Karpas-422 (cell line): ENCODE results near the gene PPP1R9B. TPM values are rescaled to one million over a fixed set of nuclear protein-coding genes. Genes with fewer than 3 reads are reported as not detected.

Source experiments
- DNase-seq: peaks from one replicate; pipeline ENCODE4 v3.0.0-alpha.2; 2015
- H2AFZ ChIP-seq: fragments of 200-600 bp; sonication (generic); 2 replicates; pipeline ENCODE4 v1.6.1; 2014; ENCODE audit warnings: antibody characterized with exemption, low read length, mixed read lengths
- H3K27ac ChIP-seq: fragments of 200-600 bp; sonication (generic); 2 replicates; pipeline ENCODE4 v1.5.1; 2014; ENCODE audit warnings: mild to moderate bottlenecking, low read length, moderate library complexity
- H3K27me3 ChIP-seq: fragments of 200-600 bp; sonication (generic); 2 replicates; pipeline ENCODE4 v1.6.1; 2014; ENCODE audit warnings: low read length, mixed read lengths
- H3K36me3 ChIP-seq: fragments of 200-600 bp; sonication (generic); 2 replicates; pipeline ENCODE4 v1.6.1; 2014; ENCODE audit warnings: low read length, mixed read lengths; ENCODE audit not compliant: insufficient read depth
- H3K4me1 ChIP-seq: fragments of 200-600 bp; sonication (generic); 2 replicates; pipeline ENCODE4 v1.6.1; 2014; ENCODE audit warnings: mild to moderate bottlenecking, low read length, mixed read lengths
- H3K4me2 ChIP-seq: fragments of 200-600 bp; sonication (generic); 2 replicates; pipeline ENCODE4 v1.6.1; 2014; ENCODE audit warnings: low read length, low read depth, mild to moderate bottlenecking; ENCODE audit not compliant: poor library complexity, severe bottlenecking
- H3K4me3 ChIP-seq: fragments of 200-600 bp; sonication (generic); 2 replicates; pipeline ENCODE4 v1.5.1; 2014; ENCODE audit warnings: mild to moderate bottlenecking, antibody characterized with exemption, low read length, mixed read lengths
- H3K79me2 ChIP-seq: fragments of 200-600 bp; sonication (generic); 2 replicates; pipeline ENCODE4 v1.6.1; 2014; ENCODE audit warnings: mild to moderate bottlenecking, low read length, mixed read lengths
- H3K9ac ChIP-seq: fragments of 200-600 bp; sonication (generic); 2 replicates; pipeline ENCODE4 v1.6.0; 2014; ENCODE audit warnings: low read length
- H3K9me2 ChIP-seq: fragments of 200-600 bp; sonication (generic), shearing (Covaris generic); replicated peaks from 2 replicates; pipeline ENCODE4 v1.6.0; 2014; ENCODE audit warnings: mild to moderate bottlenecking, low read length, moderate library complexity; ENCODE audit not compliant: insufficient read depth
- H3K9me3 ChIP-seq: fragments of 300-700, 200-600 bp; sonication (generic); 2 replicates; pipeline ENCODE4 v1.6.1; 2014; ENCODE audit warnings: low read length, mixed read lengths
- H4K20me1 ChIP-seq: fragments of 200-600 bp; sonication (generic); 2 replicates; pipeline ENCODE4 v1.6.1; 2014; ENCODE audit warnings: mild to moderate bottlenecking, antibody characterized with exemption, low read length, low read depth; ENCODE audit not compliant: insufficient read depth
- total RNA-seq: library from RNA; depleted of rRNA; stranded (reverse); fragments of >200 nt; shearing (Covaris generic); gene quantifications from 2 replicates; pipeline ENCODE4 v1.2.3, GENCODE V29; 2014; ENCODE audit warnings: low replicate concordance

PPP1R9B gene
- total RNA-seq, 1 experiment from 2014 or later, result 41.0 TPM

DNA sequence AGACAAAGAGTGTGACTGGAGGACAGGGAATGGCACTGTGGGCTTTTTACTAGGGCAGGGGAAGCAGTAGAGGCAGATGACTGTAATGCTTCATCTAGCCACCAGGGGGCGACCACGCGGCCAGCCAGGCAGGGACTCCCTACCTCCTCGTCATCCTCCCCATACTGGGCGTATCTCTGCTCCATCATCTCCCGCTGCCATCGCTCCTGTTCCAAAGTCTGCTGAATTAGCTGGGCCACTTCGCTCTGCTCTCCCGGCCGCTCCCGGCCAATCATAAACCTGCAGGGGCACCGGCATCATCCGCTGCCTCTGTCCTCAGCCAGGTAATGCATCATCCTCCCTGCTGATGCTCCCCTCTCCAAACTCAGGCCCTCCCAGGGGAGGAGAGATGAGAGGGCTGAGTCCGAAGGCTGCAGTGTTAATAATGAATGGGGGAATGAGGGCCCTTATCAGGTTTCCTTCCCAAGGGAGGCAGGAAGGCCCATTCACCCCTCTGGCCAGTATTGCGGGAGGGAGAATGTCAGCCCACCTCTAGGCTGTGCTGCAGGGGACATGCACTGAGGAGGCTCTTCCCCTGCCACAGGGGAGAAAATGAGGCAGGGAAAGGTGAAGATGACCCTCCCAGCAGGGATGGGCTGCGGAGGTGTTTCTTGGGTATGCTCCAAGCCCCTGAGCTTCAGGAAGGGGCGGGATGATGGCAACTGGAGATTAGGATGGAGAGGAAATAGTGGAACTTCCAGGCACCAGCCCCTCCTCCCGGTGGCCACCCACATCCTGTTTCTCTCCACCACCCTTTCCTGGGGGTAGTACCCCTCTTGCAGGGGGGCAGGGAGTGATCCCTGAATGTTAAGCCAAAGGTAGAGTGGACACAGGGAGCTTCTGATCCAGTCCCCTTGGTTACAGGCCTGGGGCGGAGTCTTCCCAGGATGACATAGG, 10.3 kb downstream of the PPP1R9B start:
- no peak overlapping the region for H3K9ac ChIP-seq
- no peak overlapping the region for H3K27ac ChIP-seq
- H4K20me1 ChIP-seq, result peaks cover 47% of the 10 kb centered on the region
- no peak overlapping the region for H3K4me2 ChIP-seq
- H3K4me1 ChIP-seq, result peaks cover 22% of the 10 kb centered on the region
- H3K9me2 ChIP-seq, result no peaks in the 10 kb centered on the region
- no peaks in the 10 kb centered on the region for H3K9me3 ChIP-seq
- H3K36me3 ChIP-seq, result peaks cover 55% of the 10 kb centered on the region
- no peak overlapping the region for H2AFZ ChIP-seq
- no peak overlapping the region for H3K4me3 ChIP-seq
- H3K27me3 ChIP-seq, result no peaks in the 10 kb centered on the region
- H3K79me2 ChIP-seq, result peaks cover 27% of the 10 kb centered on the region
- DNase-seq, result peak; percentile 86

GRCh38 chr17:50139185-50139783, 11.2 kb downstream of the PPP1R9B start:
- H3K27me3 ChIP-seq, result no peaks in the 10 kb centered on the region
- H3K27ac ChIP-seq, result no peak overlapping the region
- peaks cover 17% of the 10 kb centered on the region for H3K79me2 ChIP-seq
- no peak for DNase-seq
- H3K9me3 ChIP-seq, result no peaks in the 10 kb centered on the region
- H3K9me2 ChIP-seq, result no peaks in the 10 kb centered on the region
- H3K4me2 ChIP-seq, result no peak overlapping the region
- H3K36me3 ChIP-seq, result peaks cover 46% of the 10 kb centered on the region
- no peak overlapping the region for H2AFZ ChIP-seq
- no peak overlapping the region for H3K4me3 ChIP-seq
- H3K9ac ChIP-seq, result no peak overlapping the region
- peaks cover 40% of the 10 kb centered on the region for H4K20me1 ChIP-seq
- H3K4me1 ChIP-seq, result peaks cover 13% of the 10 kb centered on the region

DNA sequence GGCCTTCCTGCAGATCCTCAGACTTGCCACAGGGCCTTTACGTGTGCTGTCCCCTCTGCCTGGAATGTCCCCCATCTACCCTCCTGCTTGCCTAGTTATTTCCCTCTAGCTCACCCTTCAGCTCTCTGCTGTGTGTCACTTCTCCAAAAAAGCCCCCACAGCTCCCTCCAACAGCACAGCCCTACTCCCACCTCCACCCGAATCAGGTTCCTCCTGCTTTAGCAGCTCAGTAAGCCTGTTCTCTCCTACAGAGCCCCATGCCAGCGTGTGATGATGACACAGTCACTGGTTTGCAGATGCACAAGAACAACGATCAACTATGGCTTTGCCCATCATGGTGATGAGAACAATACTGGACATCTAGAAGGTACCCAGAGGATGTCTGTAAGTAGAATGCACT, 13.4 kb downstream of the PPP1R9B start:
- Histone ChIP-seq H3K79me2 (peaks cover 7% of the 10 kb centered on the region; the same call in 1 of the 2 replicates), H3K27ac (no peak overlapping the region), H2AFZ (no peak overlapping the region), H3K36me3 (peaks cover 32% of the 10 kb centered on the region), H3K4me2 (no peak overlapping the region), H3K27me3 (no peaks in the 10 kb centered on the region), H3K4me3 (no peak overlapping the region), H3K9me3 (no peaks in the 10 kb centered on the region), H3K9me2 (no peaks in the 10 kb centered on the region), H4K20me1 (peaks cover 35% of the 10 kb centered on the region), H3K9ac (no peak overlapping the region), H3K4me1 (peaks cover 9% of the 10 kb centered on the region)
- DNase-seq, result no peak

- no peaks in the 10 kb centered on the region for H3K9me3 ChIP-seq
These were observed 14.3 kb downstream of the PPP1R9B start for GRCh38 chr17:50136096-50136687.

GRCh38 chr17:50135316-50136095, 15.0 kb downstream of the PPP1R9B start:
- Histone ChIP-seq H3K4me3 (no peak overlapping the region), H2AFZ (no peak overlapping the region), H3K27ac (no peak overlapping the region), H4K20me1 (peaks cover 35% of the 10 kb centered on the region), H3K27me3 (no peaks in the 10 kb centered on the region), H3K9me2 (no peaks in the 10 kb centered on the region), H3K36me3 (peaks cover 26% of the 10 kb centered on the region), H3K4me1 (peaks cover 6% of the 10 kb centered on the region), H3K9ac (no peak overlapping the region), H3K79me2 (peaks cover 7% of the 10 kb centered on the region; the same call in 1 of the 2 replicates), H3K9me3 (no peaks in the 10 kb centered on the region), H3K4me2 (no peak overlapping the region)
- DNase-seq, result no peak

More at GRCh38 chr17:50136096-50136687, 14.3 kb downstream of the PPP1R9B start:
- Histone ChIP-seq H3K27me3 (no peaks in the 10 kb centered on the region), H3K36me3 (peaks cover 30% of the 10 kb centered on the region), H3K4me3 (no peak overlapping the region), H2AFZ (no peak overlapping the region), H4K20me1 (peaks cover 35% of the 10 kb centered on the region), H3K4me2 (no peak overlapping the region), H3K27ac (no peak overlapping the region), H3K9me2 (no peaks in the 10 kb centered on the region), H3K4me1 (peaks cover 9% of the 10 kb centered on the region), H3K79me2 (peaks cover 7% of the 10 kb centered on the region; the same call in 1 of the 2 replicates), H3K9ac (no peak overlapping the region)
- no peak for DNase-seq

DNA sequence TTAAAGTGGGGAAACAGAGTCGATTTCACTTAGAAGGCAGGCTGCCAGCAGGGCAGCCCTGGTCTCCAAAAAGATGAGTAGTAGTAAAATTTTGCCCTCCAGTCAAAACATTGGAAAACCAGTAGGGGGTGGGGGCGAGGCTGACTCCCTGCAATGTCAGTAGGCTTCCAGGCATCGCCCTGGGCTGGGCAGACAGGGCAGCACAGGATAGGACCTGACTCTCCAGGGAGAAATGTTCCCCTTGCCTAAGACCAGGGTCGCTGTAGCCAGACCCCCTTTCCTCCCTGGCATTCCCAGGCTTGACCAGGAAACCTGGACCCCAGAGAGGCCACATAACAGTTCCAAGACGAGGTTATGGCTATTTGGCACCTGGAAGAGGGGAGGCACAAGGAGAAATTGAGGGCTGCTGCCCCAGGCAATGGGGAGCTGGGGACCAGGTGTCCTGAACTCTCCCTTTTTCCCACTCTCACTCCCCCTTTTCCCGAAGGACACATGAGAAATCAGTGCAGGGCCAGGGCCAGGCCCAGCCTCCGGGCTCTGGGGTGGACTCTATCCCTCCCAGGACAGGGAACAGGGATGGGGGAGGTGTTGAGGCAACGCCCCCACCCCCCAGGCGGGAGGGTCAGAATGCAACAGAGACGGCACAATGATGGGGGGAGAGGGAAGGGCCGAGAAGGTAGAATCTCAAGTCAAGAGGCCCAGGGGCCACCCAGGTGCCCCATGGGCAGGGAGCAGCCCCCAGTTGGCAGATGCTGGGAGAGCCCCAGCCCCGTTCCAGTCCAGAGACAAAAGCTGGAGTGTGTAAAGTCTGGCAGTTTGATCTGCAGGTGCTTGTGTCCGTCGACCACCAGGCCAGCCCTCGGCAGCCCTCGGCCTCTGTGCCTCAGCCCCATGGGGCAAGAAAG, 16.0 kb downstream of the PPP1R9B start:
- Histone ChIP-seq H3K4me1 (no peaks in the 10 kb centered on the region), H3K4me2 (no peak overlapping the region), H3K36me3 (peaks cover 23% of the 10 kb centered on the region), H3K27ac (no peak overlapping the region), H3K27me3 (no peaks in the 10 kb centered on the region), H3K9me2 (no peaks in the 10 kb centered on the region), H2AFZ (no peak overlapping the region), H3K4me3 (no peak overlapping the region), H4K20me1 (peaks cover 27% of the 10 kb centered on the region), H3K9me3 (no peaks in the 10 kb centered on the region), H3K9ac (no peak overlapping the region), H3K79me2 (peaks cover 7% of the 10 kb centered on the region; the same call in 1 of the 2 replicates)
- no peak for DNase-seq

DNA sequence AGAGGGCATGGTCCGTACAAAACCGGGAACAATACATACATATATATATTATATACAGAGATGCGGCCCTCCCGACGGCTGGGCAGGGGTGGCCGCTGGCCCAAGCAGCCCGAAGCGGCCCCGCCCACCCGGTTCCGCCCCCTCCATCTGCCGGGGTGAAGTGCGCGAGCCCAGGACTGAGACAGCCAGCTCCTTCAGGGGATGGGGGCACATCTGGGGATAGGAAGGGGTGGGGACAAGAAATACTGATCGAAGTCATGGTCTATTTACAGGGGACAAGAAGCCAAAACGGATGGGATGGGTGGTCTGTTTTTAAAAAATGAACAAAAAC, 16.7 kb downstream of the PPP1R9B start:
- Histone ChIP-seq H3K9me2 (no peaks in the 10 kb centered on the region), H3K9ac (no peak overlapping the region), H3K79me2 (peaks cover 2% of the 10 kb centered on the region; the same call in 1 of the 2 replicates), H3K4me2 (no peak overlapping the region), H3K4me3 (no peak overlapping the region), H2AFZ (no peak overlapping the region), H3K27me3 (no peaks in the 10 kb centered on the region), H3K36me3 (peaks cover 15% of the 10 kb centered on the region), H4K20me1 (peaks cover 20% of the 10 kb centered on the region; the same call in 1 of the 2 replicates), H3K9me3 (no peaks in the 10 kb centered on the region), H3K4me1 (no peaks in the 10 kb centered on the region), H3K27ac (no peak overlapping the region)
- DNase-seq, result no peak
